GM21529 (cell line): ENCODE results near the gene GCSAM.
A peak's percentile ranks its signal among the peaks of the same experiment; 100 is the strongest.
"Not testable (repeated sequence)": the region's sequence is repeated elsewhere in the genome, so short reads cannot be mapped to it uniquely, and the experiment has no call there.

Source experiments
- ATAC-seq: cut with Tn5 transposase; IDR thresholded peaks from one replicate; pipeline ENCODE4 v1.9.1; 2021; ENCODE audit not compliant: unreplicated experiment

Gene GCSAM

DNA sequence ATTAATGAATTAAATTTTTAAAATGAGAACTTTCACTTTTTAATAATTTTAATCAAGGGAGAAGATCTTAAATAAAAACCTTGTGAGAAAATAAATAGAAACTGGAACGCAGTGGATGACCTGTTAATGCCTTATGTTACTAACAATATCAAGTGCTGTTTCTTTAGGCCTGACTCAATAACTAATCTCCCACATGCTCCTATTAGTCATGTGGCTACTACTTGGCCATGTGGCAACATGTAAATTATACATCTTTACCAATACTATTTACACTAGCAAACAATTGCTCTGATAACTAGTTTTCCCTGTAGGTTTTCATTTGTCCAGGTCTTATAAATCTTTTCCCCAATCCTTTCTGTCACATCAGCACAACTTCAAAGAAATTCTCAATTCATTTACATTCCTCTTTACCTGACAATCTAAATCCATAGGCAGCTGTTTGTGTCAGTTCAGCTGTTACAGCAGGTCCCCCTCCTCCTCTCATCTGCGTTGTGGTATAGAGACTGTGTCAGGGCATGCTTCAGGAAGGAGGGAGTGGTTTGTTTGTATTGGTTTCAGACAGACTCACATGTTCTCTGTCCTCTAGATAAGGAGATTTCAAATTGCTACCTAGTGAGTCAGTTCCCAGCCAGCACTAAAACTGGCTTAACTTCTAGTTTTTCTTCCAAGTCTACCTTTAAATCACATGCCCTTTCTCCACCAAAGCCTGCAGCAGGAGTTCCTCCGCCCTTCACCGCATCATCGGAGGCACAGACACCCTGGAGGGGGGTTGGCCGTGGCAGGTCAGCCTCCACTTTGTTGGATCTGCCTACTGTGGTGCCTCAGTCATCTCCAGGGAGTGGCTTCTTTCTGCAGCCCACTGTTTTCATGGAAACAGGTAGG is 58.2 kb downstream of the GCSAM start:
- ATAC-seq: peak; percentile 88

DNA sequence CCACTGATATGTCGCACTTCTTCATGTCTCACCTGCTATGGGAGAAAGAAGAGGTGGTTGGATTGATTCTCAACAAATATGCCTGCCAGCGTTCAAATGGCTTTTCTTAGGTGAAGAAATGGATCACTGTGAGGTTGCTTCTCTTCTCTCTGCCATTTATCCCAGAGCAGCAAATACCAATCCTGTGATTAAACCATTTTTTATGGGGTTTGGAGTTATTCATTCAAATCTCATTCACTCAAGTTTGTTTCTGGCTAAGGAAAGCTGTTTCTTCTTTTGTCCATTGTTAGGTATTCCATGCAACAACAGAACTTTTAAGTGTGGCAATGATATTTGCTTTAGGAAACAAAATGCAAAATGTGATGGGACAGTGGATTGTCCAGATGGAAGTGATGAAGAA is 59.0 kb downstream of the GCSAM start:
- no peak for ATAC-seq

DNA sequence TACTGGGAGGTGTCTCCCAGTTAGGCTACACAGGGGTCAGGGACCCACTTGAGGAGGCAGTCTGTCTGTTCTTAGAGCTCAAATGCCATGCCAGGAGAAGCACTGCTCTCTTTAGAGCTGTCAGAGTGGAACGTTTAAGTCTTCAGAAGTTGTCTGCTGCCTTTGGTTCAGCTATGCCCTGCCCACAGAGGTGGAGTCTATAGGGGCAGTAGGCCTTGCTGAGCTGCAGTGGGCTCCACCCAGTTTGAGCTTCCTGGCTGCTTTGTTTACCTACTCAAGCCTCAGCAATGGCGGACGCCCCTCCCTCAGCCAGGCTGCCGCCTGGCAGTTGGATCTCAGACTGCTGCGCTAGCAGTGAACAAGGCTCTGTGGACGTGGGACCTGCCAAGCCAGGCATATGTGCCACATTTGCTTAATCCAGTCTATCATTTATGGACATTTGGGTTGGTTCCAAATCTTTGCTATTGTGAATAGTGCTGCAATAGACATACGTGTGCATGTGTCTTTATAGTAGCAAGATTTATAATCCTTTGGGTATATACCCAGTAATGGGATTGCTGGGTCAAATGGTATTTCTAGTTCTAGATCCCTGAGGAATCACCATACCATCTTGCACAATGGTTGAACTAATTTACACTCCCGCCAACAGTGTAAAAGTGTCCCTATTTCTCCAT is 60.5 kb downstream of the GCSAM start:
- not testable (repeated sequence) for ATAC-seq
